ENCODE data around the gene MAP3K20.
"Not testable (repeated sequence)": the region's sequence is repeated elsewhere in the genome, so short reads cannot be mapped to it uniquely, and the experiment has no call there.

DNA sequence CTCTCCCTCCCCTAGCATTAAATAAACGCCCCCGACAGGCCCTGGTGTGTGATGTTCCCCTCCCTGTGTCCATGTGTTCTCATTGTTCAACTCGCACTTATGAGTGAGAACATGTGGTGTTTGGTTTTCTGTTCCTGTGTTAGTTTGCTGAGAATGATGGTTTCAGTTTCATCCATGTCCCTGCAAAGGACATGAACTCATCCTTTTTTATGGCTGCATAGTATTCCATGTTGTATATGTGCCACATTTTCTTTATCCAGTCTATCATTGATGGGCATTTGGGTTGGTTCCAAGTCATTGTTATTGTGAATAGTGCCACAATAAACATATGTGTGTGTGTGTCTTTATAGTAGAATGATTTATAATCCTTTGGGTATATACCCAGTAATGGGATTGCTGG lies 98.7 kb downstream of the MAP3K20 start:
- TF ChIP-seq, protein P1, sequence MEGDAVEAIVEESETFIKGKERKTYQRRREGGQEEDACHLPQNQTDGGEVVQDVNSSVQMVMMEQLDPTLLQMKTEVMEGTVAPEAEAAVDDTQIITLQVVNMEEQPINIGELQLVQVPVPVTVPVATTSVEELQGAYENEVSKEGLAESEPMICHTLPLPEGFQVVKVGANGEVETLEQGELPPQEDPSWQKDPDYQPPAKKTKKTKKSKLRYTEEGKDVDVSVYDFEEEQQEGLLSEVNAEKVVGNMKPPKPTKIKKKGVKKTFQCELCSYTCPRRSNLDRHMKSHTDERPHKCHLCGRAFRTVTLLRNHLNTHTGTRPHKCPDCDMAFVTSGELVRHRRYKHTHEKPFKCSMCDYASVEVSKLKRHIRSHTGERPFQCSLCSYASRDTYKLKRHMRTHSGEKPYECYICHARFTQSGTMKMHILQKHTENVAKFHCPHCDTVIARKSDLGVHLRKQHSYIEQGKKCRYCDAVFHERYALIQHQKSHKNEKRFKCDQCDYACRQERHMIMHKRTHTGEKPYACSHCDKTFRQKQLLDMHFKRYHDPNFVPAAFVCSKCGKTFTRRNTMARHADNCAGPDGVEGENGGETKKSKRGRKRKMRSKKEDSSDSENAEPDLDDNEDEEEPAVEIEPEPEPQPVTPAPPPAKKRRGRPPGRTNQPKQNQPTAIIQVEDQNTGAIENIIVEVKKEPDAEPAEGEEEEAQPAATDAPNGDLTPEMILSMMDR (IDR thresholded peaks at IDR 0.05) = not testable (repeated sequence)
- TF ChIP-seq POLR2A (IDR thresholded peaks at IDR 0.05) = not testable (repeated sequence)

Measured in Peyer's patch (tissue), 4 donors.